ENCODE data around the gene POC1B.

Gene POC1B

GRCh38 chr12:89376844-89377243 lies 149.0 kb downstream of the POC1B start:
- TF ChIP-seq ZNF274 (IDR thresholded peaks at IDR 0.05; ENCODE audit: low read depth, low read length) = no peak
- no peak overlapping the region for H3K4me3 ChIP-seq (ENCODE audit: low read length)

GRCh38 chr12:89376202-89376529 lies 149.7 kb downstream of the POC1B start:
- TF ChIP-seq ZNF274 (IDR thresholded peaks at IDR 0.05; ENCODE audit: low read depth, low read length) = no peak
- H3K4me3 ChIP-seq (ENCODE audit: low read length) = no peak overlapping the region

- no peak overlapping the region for H3K4me3 ChIP-seq (ENCODE audit: low read length)
- no peak for TF ChIP-seq ZNF274 (IDR thresholded peaks at IDR 0.05; ENCODE audit: low read depth, low read length)
Measured at GRCh38 chr12:89373763-89374572, 151.9 kb downstream of the POC1B start.

GRCh38 chr12:89372584-89373370 lies 153.1 kb downstream of the POC1B start:
- no peak overlapping the region for H3K4me3 ChIP-seq (ENCODE audit: low read length)
- TF ChIP-seq ZNF274 (IDR thresholded peaks at IDR 0.05; ENCODE audit: low read depth, low read length) = no peak

GRCh38 chr12:89370850-89371249 lies 155.0 kb downstream of the POC1B start:
- TF ChIP-seq ZNF274 (IDR thresholded peaks at IDR 0.05; ENCODE audit: low read depth, low read length) = no peak

GRCh38 chr12:89370421-89370831 lies 155.4 kb downstream of the POC1B start:
- no peak for TF ChIP-seq ZNF274 (IDR thresholded peaks at IDR 0.05; ENCODE audit: low read depth, low read length)
- H3K4me3 ChIP-seq (ENCODE audit: low read length) = no peak overlapping the region

More at GRCh38 chr12:89370850-89371249, 155.0 kb downstream of the POC1B start:
- H3K4me3 ChIP-seq (ENCODE audit: low read length) = no peak overlapping the region
